AG10803 (cell line): Measurements from ENCODE around the gene STRADA.
A peak's percentile ranks its signal among the peaks of the same experiment; 100 is the strongest.

Experiments used
- DNase-seq: peaks from one replicate; pipeline ENCODE4 v3.0.0; 2010; ENCODE audit warnings: low read depth
- H3K4me3 ChIP-seq: 2 replicates; pipeline ENCODE4 v1.5.1; 2011; ENCODE audit warnings: mild to moderate bottlenecking, low read length, control low read depth
- TF ChIP-seq, protein P1 (sequence below): conservative IDR thresholded peaks from 2 replicates; pipeline ENCODE4 v1.5.1; 2011; ENCODE audit warnings: mild to moderate bottlenecking, low read length, control low read depth, inconsistent platforms

Gene STRADA

DNA sequence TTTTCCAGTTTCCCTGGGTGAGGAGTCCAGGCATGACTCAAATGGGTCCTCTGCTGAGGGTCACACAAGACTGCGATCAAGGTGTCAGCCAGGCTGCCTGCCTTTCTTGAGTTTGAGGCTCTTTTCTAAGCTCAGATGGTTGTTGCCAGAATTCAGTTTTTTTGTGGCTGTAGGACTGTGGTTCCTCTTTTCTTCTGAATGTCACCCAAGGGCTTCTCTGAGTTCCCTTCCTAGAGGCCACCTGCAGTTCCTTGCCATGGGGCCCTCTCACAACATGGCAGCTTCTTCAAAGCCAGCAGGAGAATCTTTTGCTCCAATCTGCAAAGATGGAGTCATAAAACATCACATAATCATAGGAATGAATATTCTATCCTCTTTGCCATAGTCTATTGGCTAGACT is 59.2 kb downstream of the STRADA start:
- no peak for DNase-seq
- H3K4me3 ChIP-seq: no peak overlapping the region
- TF ChIP-seq, protein P1, sequence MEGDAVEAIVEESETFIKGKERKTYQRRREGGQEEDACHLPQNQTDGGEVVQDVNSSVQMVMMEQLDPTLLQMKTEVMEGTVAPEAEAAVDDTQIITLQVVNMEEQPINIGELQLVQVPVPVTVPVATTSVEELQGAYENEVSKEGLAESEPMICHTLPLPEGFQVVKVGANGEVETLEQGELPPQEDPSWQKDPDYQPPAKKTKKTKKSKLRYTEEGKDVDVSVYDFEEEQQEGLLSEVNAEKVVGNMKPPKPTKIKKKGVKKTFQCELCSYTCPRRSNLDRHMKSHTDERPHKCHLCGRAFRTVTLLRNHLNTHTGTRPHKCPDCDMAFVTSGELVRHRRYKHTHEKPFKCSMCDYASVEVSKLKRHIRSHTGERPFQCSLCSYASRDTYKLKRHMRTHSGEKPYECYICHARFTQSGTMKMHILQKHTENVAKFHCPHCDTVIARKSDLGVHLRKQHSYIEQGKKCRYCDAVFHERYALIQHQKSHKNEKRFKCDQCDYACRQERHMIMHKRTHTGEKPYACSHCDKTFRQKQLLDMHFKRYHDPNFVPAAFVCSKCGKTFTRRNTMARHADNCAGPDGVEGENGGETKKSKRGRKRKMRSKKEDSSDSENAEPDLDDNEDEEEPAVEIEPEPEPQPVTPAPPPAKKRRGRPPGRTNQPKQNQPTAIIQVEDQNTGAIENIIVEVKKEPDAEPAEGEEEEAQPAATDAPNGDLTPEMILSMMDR: no peak

DNA sequence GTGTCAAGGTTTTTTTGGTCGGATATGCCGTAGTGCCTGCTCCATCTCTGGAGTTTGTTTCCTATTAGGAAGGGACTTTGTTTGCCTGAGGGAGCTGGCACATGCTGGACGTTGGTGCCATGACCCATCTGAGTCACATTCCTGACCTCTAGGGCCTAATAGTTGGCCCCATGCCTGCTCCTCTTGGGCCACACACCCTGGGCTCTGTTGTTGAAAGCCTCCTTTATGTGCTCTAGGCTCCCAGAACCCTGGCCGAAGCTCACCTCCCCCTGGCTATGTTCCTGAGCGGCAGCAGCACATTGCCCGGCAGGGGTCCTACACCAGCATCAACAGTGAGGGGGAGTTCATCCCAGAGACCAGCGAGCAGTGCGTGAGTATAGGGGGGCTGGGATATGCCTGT is 60.1 kb downstream of the STRADA start:
- DNase-seq: no peak
- TF ChIP-seq, protein P1: no peak
- no peak overlapping the region for H3K4me3 ChIP-seq

DNA sequence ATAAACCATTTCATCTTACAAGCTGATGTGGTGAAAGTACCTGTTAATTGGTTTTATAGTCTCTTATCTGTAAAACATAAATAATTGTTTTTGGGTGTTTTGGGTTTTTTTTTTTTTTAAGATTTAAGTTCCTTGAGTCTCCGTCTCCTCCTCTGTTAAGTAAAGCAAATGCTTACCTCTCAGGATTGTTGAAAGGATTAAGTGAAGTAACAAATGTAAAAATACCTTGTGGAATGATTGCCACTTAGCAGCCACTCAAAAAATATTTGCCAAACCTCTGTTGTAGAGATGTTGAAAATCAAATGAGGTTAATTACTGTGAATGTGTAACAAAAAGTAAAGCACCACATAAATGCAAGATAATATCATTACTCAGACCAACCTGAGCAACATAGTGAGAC is 60.9 kb downstream of the STRADA start:
- no peak for DNase-seq
- TF ChIP-seq, protein P1: no peak
- no peak overlapping the region for H3K4me3 ChIP-seq

DNA sequence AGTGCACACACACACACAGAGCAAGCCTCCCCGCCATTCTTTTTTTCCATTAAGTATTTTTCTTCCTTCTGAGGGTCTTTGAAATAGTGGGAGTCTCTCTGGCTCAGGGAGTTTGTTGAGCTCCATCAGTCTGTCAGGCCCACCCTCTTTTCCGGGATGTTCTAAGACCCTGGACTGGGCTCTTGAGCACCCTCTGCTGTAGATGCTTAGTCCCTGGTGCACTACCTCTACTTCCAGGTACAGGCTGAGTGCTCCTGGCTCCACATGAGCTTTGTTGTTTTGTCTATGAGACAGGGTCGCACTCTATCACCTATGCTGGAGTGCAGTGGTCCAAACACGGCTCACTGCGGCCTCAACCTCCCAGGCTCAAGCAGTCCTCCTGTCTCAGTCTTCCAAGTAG is 62.4 kb downstream of the STRADA start:
- TF ChIP-seq, protein P1: no peak
- no peak overlapping the region for H3K4me3 ChIP-seq
- DNase-seq: no peak

DNA sequence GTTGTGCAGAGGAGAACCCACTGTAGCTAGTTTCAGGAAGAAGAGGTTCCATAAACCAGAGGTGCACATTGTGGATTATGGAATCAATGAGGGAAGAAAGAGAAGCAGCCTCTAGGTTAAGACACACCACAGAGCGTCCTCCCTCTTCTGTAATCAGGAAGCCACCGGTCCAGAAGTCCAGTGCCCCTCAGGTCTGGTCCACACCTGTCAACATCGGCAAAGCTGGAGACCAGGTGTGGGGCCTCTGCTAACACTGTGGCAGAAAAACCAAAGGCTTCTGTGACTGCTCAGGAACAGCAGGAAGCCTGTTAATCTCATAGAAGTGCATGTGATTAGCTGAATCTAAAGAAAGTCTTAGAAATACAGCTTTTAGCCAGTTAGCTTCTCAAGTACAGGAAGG is 65.0 kb downstream of the STRADA start:
- TF ChIP-seq, protein P1: no peak
- H3K4me3 ChIP-seq: no peak overlapping the region
- DNase-seq: no peak

DNA sequence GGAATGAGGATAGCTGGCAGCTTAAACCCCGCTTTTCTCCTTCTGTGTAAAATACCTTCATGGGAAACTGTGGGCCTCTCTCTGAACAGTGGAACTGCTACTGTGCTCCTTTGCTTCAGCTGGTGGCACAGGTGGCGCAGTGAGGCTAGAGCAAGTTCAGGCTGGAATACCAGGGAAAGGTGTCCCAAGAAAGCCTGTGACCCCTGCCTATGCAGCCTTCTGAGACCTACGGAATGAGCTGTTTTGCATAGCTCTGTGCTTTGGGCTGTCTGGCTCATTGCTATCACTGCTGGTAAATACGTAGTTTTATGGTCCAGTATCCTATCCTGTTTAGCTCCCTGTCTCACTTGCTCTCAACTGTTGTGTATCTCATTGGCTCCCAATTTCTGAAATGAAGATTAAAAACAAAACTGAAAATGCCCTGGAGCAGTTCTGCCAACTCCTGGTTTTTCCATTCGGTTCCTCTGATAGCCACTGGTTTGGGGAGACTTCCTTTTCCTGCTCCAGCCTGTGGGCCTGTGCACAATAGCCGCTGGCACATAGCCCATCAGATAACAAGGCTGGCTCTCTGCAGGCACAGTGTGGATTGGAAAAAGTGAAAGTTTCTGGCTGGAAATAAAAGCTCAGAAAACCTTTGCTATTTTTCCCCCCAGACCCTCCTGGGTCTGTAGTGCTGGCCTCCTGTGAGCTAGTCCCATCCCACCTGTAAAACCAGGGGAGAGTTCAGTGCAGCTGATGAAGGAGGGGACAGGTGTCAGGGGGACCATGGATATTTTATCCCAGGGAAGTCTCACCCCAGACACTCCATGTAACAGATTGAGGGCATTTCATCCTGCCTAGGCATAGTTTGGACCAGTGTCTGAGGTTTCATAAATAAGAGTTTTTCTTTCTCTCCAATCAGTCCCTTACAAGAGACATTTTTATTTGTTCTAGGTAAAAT is 65.7 kb downstream of the STRADA start:
- no peak overlapping the region for H3K4me3 ChIP-seq
- TF ChIP-seq, protein P1: no peak
- peak; percentile 82 for DNase-seq

DNA sequence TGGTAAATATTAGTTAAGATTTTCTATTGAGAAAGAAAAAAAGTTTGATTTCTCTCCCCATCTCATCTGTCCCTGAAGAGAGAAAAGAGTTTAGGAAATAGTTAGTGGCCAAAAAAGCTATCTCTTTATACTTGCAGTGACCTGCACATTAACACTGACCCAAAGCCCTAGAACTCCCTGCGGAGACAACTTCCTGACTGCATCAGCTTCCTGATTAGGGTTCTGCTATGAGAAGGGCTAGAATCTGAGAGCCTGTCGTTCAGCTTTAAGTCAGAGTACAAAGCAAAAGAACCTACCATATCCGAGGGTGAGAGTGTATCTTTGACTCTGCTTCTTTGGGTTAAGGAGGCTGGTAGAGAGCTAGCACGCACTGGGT is 66.4 kb downstream of the STRADA start:
- TF ChIP-seq, protein P1: no peak
- no peak for DNase-seq
- H3K4me3 ChIP-seq: no peak overlapping the region
